ENCODE measurements around the gene MYMK.

GRCh38 chr9:133499892-133500270 lies 24.9 kb downstream of the MYMK start:
- TF ChIP-seq CTCF (IDR thresholded peaks at IDR 0.05): no peak
- TF ChIP-seq POLR2A (IDR thresholded peaks at IDR 0.05): no peak
- TF ChIP-seq EP300 (IDR thresholded peaks at IDR 0.05): no peak

Measured in sigmoid colon (tissue), 4 donors.